ENCODE results near the gene KCNH1. TPM values are rescaled to one million over a fixed set of nuclear protein-coding genes. Genes with fewer than 3 reads are reported as not detected.

KCNH1 gene
- total and polyA plus RNA-seq, 2 experiments from 2014 or later, result 0.03 to 0.17 TPM

DNA sequence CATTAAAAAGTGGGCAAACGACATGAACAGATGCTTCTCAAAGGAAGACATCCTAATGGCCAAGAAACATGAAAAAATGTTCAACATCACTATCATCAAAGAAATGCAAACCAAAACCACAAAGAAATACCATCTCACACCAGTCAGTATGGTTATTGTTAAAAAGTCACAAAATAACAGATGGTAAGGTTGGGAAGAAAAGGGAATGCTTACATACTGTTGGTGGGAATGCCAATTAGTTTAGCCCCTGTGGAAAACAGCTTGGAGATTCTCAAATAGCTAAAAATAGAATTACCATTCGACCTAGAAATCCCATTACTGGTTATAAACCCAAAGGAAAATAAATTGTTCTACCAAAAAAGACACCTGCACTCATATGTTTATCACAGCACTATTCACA, 369.4 kb downstream of the KCNH1 start:
- Histone ChIP-seq H3K4me1 (ENCODE audit: insufficient read depth) (no peaks in the 10 kb centered on the region), H3K9me2 (replicated peaks; ENCODE audit: insufficient read depth) (no peaks in the 10 kb centered on the region), H3K27me3 (no peaks in the 10 kb centered on the region), H3K4me2 (no peak overlapping the region), H4K20me1 (ENCODE audit: insufficient read depth, poor library complexity, severe bottlenecking) (no peaks in the 10 kb centered on the region), H3K9me3 (ENCODE audit: low read depth) (no peaks in the 10 kb centered on the region), H3K79me2 (no peaks in the 10 kb centered on the region), H3K27ac (no peak overlapping the region), H3K36me3 (replicated peaks; ENCODE audit: insufficient read depth, low read depth) (no peaks in the 10 kb centered on the region), H2AFZ (no peak overlapping the region), H3K4me3 (no peak overlapping the region)
- 43% methylated on average over 2 of the region's 2 CpGs for WGBS (ENCODE audit: low lambda C conversion rate, missing lambda C conversion rate)
- TF ChIP-seq EZH2 (IDR thresholded peaks at IDR 0.05; ENCODE audit: borderline replicate concordance) (no peak), EZH2phosphoT487 (IDR thresholded peaks at IDR 0.05; ENCODE audit: low read depth, severe bottlenecking, unreplicated experiment) (no peak)
- TF ChIP-seq, protein P1, sequence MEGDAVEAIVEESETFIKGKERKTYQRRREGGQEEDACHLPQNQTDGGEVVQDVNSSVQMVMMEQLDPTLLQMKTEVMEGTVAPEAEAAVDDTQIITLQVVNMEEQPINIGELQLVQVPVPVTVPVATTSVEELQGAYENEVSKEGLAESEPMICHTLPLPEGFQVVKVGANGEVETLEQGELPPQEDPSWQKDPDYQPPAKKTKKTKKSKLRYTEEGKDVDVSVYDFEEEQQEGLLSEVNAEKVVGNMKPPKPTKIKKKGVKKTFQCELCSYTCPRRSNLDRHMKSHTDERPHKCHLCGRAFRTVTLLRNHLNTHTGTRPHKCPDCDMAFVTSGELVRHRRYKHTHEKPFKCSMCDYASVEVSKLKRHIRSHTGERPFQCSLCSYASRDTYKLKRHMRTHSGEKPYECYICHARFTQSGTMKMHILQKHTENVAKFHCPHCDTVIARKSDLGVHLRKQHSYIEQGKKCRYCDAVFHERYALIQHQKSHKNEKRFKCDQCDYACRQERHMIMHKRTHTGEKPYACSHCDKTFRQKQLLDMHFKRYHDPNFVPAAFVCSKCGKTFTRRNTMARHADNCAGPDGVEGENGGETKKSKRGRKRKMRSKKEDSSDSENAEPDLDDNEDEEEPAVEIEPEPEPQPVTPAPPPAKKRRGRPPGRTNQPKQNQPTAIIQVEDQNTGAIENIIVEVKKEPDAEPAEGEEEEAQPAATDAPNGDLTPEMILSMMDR (IDR thresholded peaks at IDR 0.05; ENCODE audit: poor library complexity), result no peak
- DNase-seq (ENCODE audit: low spot score), result no peak

DNA sequence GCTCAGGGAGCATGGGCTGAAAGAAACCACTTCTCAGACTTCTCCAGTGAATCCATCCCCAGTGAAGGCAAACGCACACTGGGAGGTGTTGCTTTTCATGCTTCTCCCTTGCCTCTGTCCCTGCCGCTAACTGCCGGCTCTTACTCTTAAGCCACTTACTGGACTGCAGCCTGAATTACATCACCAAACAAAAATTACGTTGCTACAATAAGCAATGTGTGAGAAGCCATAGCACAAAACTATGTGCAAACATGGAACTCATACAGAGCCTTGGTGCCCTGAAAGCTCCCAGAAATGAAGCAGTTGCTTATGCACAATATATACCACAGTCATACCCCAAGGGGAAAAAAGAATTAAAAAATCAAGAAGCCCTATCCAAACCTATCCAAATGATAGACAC, 375.2 kb downstream of the KCNH1 start:
- H3K27ac ChIP-seq, result no peak overlapping the region
- no peak for TF ChIP-seq EZH2phosphoT487 (IDR thresholded peaks at IDR 0.05; ENCODE audit: low read depth, severe bottlenecking, unreplicated experiment)
- no peak for TF ChIP-seq EZH2 (IDR thresholded peaks at IDR 0.05; ENCODE audit: borderline replicate concordance)
- TF ChIP-seq, protein P1 (IDR thresholded peaks at IDR 0.05; ENCODE audit: poor library complexity), result no peak

DNA sequence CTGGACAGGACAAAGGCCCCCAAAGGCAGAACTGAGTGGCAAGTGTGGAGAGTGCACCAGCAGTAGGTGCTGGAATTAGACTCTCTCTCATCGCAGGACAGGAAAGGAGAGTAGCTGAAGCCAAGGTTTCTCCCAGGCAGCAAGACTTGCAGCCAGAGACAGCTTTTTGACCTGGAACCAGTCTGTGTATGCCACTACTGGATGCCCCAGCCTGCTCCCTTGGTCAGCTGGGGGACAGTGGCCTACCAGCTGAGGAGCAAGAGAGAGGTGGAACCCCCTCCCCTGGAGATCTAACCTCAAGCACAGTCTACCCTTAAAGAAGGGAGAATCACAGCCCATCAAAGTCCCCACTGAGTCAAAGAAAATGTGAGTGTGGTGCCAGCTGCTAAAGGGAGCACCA, 375.7 kb downstream of the KCNH1 start:
- Histone ChIP-seq H3K27me3 (no peaks in the 10 kb centered on the region), H2AFZ (no peak overlapping the region), H4K20me1 (ENCODE audit: insufficient read depth, poor library complexity, severe bottlenecking) (no peaks in the 10 kb centered on the region), H3K79me2 (no peaks in the 10 kb centered on the region), H3K4me2 (no peak overlapping the region), H3K9me2 (replicated peaks; ENCODE audit: insufficient read depth) (no peaks in the 10 kb centered on the region), H3K27ac (no peak overlapping the region), H3K4me3 (no peak overlapping the region), H3K9me3 (ENCODE audit: low read depth) (no peaks in the 10 kb centered on the region), H3K36me3 (replicated peaks; ENCODE audit: insufficient read depth, low read depth) (no peaks in the 10 kb centered on the region), H3K4me1 (ENCODE audit: insufficient read depth) (no peaks in the 10 kb centered on the region)
- WGBS (ENCODE audit: low lambda C conversion rate, missing lambda C conversion rate), result 94% methylated on average over 1 of the region's 1 CpG
- TF ChIP-seq EZH2 (IDR thresholded peaks at IDR 0.05; ENCODE audit: borderline replicate concordance) (no peak), EZH2phosphoT487 (IDR thresholded peaks at IDR 0.05; ENCODE audit: low read depth, severe bottlenecking, unreplicated experiment) (no peak)
- TF ChIP-seq, protein P1 (IDR thresholded peaks at IDR 0.05; ENCODE audit: poor library complexity), result no peak
- no peak for DNase-seq (ENCODE audit: low spot score)

More for the DNA sequence above, 375.2 kb downstream of the KCNH1 start:
- DNase-seq (ENCODE audit: low spot score), result no peak
- Histone ChIP-seq H3K4me1 (ENCODE audit: insufficient read depth) (no peaks in the 10 kb centered on the region), H3K4me3 (no peak overlapping the region), H3K27me3 (no peaks in the 10 kb centered on the region), H2AFZ (no peak overlapping the region), H3K9me3 (ENCODE audit: low read depth) (no peaks in the 10 kb centered on the region), H3K4me2 (no peak overlapping the region), H4K20me1 (ENCODE audit: insufficient read depth, poor library complexity, severe bottlenecking) (no peaks in the 10 kb centered on the region), H3K9me2 (replicated peaks; ENCODE audit: insufficient read depth) (no peaks in the 10 kb centered on the region), H3K36me3 (replicated peaks; ENCODE audit: insufficient read depth, low read depth) (no peaks in the 10 kb centered on the region), H3K79me2 (no peaks in the 10 kb centered on the region)
- 60% methylated on average over 4 of the region's 4 CpGs for WGBS (ENCODE audit: low lambda C conversion rate, missing lambda C conversion rate)

DNA sequence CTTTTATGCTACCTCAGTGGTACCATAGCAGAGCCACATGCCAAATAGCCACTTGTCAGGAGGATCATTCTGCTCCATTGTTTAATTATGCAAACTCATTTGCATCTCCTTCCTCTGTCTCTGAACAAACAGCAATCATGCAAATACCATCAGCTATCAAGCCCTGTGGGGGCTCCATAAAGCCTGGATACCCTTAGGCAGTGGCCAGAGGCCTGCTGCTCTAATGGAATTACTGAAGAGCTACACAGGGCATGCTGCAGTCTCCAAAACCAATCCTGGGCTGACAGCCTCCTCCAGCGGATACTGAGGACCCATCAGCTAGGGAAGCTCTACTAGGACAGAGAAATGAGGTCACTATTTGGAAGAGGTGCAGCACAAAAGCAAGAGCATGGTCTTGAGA, 376.3 kb downstream of the KCNH1 start:
- Histone ChIP-seq H2AFZ (no peak overlapping the region), H4K20me1 (ENCODE audit: insufficient read depth, poor library complexity, severe bottlenecking) (no peaks in the 10 kb centered on the region), H3K27me3 (no peaks in the 10 kb centered on the region), H3K36me3 (replicated peaks; ENCODE audit: insufficient read depth, low read depth) (no peaks in the 10 kb centered on the region), H3K4me3 (no peak overlapping the region), H3K9me3 (ENCODE audit: low read depth) (no peaks in the 10 kb centered on the region), H3K9me2 (replicated peaks; ENCODE audit: insufficient read depth) (no peaks in the 10 kb centered on the region), H3K79me2 (no peaks in the 10 kb centered on the region), H3K4me2 (no peak overlapping the region), H3K27ac (no peak overlapping the region), H3K4me1 (ENCODE audit: insufficient read depth) (no peaks in the 10 kb centered on the region)
- 68% methylated on average over 1 of the region's 1 CpG for WGBS (ENCODE audit: low lambda C conversion rate, missing lambda C conversion rate)
- DNase-seq (ENCODE audit: low spot score), result no peak
- TF ChIP-seq EZH2 (IDR thresholded peaks at IDR 0.05; ENCODE audit: borderline replicate concordance) (no peak), EZH2phosphoT487 (IDR thresholded peaks at IDR 0.05; ENCODE audit: low read depth, severe bottlenecking, unreplicated experiment) (no peak)
- TF ChIP-seq, protein P1 (IDR thresholded peaks at IDR 0.05; ENCODE audit: poor library complexity), result no peak
